HepG2 (cell line): ENCODE results near the gene CD200. TPM values are rescaled to one million over a fixed set of nuclear protein-coding genes. Genes with fewer than 3 reads are reported as not detected.
"Not testable (repeated sequence)": the region's sequence is repeated elsewhere in the genome, so short reads cannot be mapped to it uniquely, and the experiment has no call there.

Source experiments
- ATAC-seq: fragments of 200-7000 bp; cut with Tn5 transposase; 3 replicates; pipeline ENCODE4 v1.9.1; 2020; ENCODE audit warnings: mild to moderate bottlenecking, moderate library complexity
- BruUV-seq: library from RNA; stranded (reverse); fragments of 400-500 nt; replicated peaks from 2 replicates; lab custom pipeline; 2021; lab: Mats Ljungman, UMichigan
- CTCF ChIA-PET: fragments of 300-600 bp; formaldehyde crosslinking; extraction: SDS; loops from one replicate; lab custom pipeline; 2021; ENCODE audit warnings: low total read pairs, inconsistent platforms, low intra/inter-chr PET ratio; lab: Yijun Ruan, JAX
- POLR2A ChIA-PET: fragments of 350-600 bp; sonication (Branson Sonifier 250); formaldehyde crosslinking; loops from one replicate; lab custom pipeline; 2020; ENCODE audit warnings: antibody characterized with exemption, inconsistent platforms; lab: Yijun Ruan, JAX
- DNase-seq: peaks from one replicate; pipeline ENCODE4 v3.0.0-alpha.2; 2015; ENCODE audit warnings: low spot score
- FAIRE-seq: peaks from 3 replicates; lab custom pipeline; 2011; peaks lifted over from hg19 to GRCh38; lab: Jason Lieb, UNC
- H2AFZ ChIP-seq: one replicate; pipeline ENCODE4 v1.6.1; 2011; ENCODE audit warnings: low read length, inconsistent platforms
- H3K27ac ChIP-seq: fragments of 300-600 bp; 3 replicates; pipeline ENCODE4 v1.8.0; 2011; ENCODE audit warnings: mixed run types, mild to moderate bottlenecking, mixed read lengths, low read length, inconsistent platforms; ENCODE audit not compliant: insufficient read depth; ENCODE audit errors: extremely low read length
- H3K27me3 ChIP-seq, 2 experiments: fragments of 200-600 bp in 1 of 2; 2 replicates in 1 of 2; 3 replicates in 1 of 2; pipeline versions ENCODE4 v1.6.0 to v1.8.0; 2011; ENCODE audit warnings: low read length in 2 of 2, mild to moderate bottlenecking in 2 of 2, moderate library complexity in 2 of 2, inconsistent platforms in 1 of 2; ENCODE audit not compliant: insufficient read depth in 2 of 2, control insufficient read depth in 1 of 2
- H3K36me3 ChIP-seq, 2 experiments: fragments of 200-600 bp in 1 of 2; replicated peaks in 1 of 2; 2 replicates in 1 of 2; 3 replicates in 1 of 2; pipeline versions ENCODE4 v1.5.1 to v1.8.0; 2011; ENCODE audit warnings: low read length in 2 of 2, inconsistent platforms in 1 of 2; ENCODE audit not compliant: insufficient read depth in 2 of 2, control insufficient read depth in 1 of 2
- H3K4me1 ChIP-seq: 2 replicates; pipeline ENCODE4 v1.5.1; 2012; ENCODE audit warnings: low read length, inconsistent platforms; ENCODE audit not compliant: insufficient read depth
- H3K4me2 ChIP-seq: 2 replicates; pipeline ENCODE4 v1.6.0; 2011; ENCODE audit warnings: low read depth, low read length, inconsistent platforms
- H3K4me3 ChIP-seq, 3 experiments: fragments of 200-600 bp in 1 of 3; sonication (generic), shearing (Covaris generic) in 1 of 3; replicated peaks in 1 of 3; 2 replicates each; pipeline ENCODE4 v1.5.1; 2011 to 2016; ENCODE audit warnings: low read length in 3 of 3, inconsistent platforms in 2 of 3, low read depth in 2 of 3, mild to moderate bottlenecking in 2 of 3, control low read depth in 1 of 3, mixed read lengths in 1 of 3; ENCODE audit not compliant: insufficient read depth in 1 of 3
- H3K79me2 ChIP-seq: one replicate; pipeline ENCODE4 v1.6.1; 2011; ENCODE audit warnings: low read length, inconsistent platforms; ENCODE audit not compliant: insufficient read depth
- H3K9ac ChIP-seq: 2 replicates; pipeline ENCODE4 v1.6.0; 2011; ENCODE audit warnings: mild to moderate bottlenecking, low read depth, low read length, inconsistent platforms; ENCODE audit not compliant: insufficient read depth
- H3K9me3 ChIP-seq: 2 replicates; pipeline ENCODE4 v1.5.1; 2012; ENCODE audit warnings: mild to moderate bottlenecking, low read length
- H4K20me1 ChIP-seq: 2 replicates; pipeline ENCODE4 v1.6.0; 2011; ENCODE audit warnings: inconsistent platforms, mild to moderate bottlenecking, low read length, moderate library complexity; ENCODE audit not compliant: insufficient read depth
- CENPT ChIP-seq: sonication (generic); formaldehyde crosslinking; IDR thresholded peaks from 2 replicates; pipeline ENCODE4 v1.8.0; 2022; ENCODE audit warnings: low read depth, mild to moderate bottlenecking, moderate library complexity, missing genetic modification reagents
- FIP1L1 ChIP-seq: fragments of 200-400 bp; formaldehyde crosslinking; IDR thresholded peaks from 2 replicates; pipeline ENCODE4 v1.6.1; 2018; ENCODE audit warnings: low read depth, mild to moderate bottlenecking, low read length, moderate library complexity, borderline replicate concordance; ENCODE audit not compliant: insufficient read depth
- HOXD1 ChIP-seq: sonication (generic); formaldehyde crosslinking; IDR thresholded peaks from 2 replicates; pipeline ENCODE4 v1.5.0; 2020; ENCODE audit warnings: missing genetic modification reagents
- MEIS1 ChIP-seq: sonication (generic); formaldehyde crosslinking; IDR thresholded peaks from 2 replicates; pipeline ENCODE4 v1.9.0; 2021; ENCODE audit warnings: mild to moderate bottlenecking, missing genetic modification reagents, moderate library complexity, borderline replicate concordance
- ZFP37 ChIP-seq: sonication (generic); formaldehyde crosslinking; IDR thresholded peaks from 2 replicates; pipeline ENCODE4 v1.4.0; 2020; ENCODE audit warnings: missing genetic modification reagents, borderline replicate concordance
- ZKSCAN5 ChIP-seq: sonication (generic); formaldehyde crosslinking; IDR thresholded peaks from 2 replicates; pipeline ENCODE4 v1.5.1; 2020; ENCODE audit warnings: mild to moderate bottlenecking, missing genetic modification reagents
- ZNF563 ChIP-seq: sonication (generic); formaldehyde crosslinking; IDR thresholded peaks from 2 replicates; pipeline ENCODE4 v1.8.0; 2022; ENCODE audit warnings: mild to moderate bottlenecking, moderate library complexity, missing genetic modification reagents
- ZNF607 ChIP-seq: sonication (generic); formaldehyde crosslinking; IDR thresholded peaks from 2 replicates; pipeline ENCODE4 v1.5.1; 2020; ENCODE audit warnings: missing genetic modification reagents, mild to moderate bottlenecking, borderline replicate concordance
- ZNF770 ChIP-seq: sonication (generic); formaldehyde crosslinking; IDR thresholded peaks from 2 replicates; pipeline ENCODE4 v1.5.0; 2020; ENCODE audit warnings: mild to moderate bottlenecking, missing genetic modification reagents
- WGBS: methylation state at CpG from one replicate; pipeline ENCODE4 v1.1.6; 2017; ENCODE audit warnings: low lambda C conversion rate; 5-methylcytosine and 5-hydroxymethylcytosine counted together
- in situ Hi-C: cut with HindIII; loops from 2 replicates; pipeline ENCODE4 v1.10.0; 2017; ENCODE audit warnings: low pct_unique_long_range_greater_than_20kb; ENCODE audit not compliant: extremely low pct_ligation_motif_present
- intact Hi-C: fragments of 100-400 bp; cut with micrococcal nuclease; formaldehyde crosslinking; loops from one replicate; pipeline ENCODE4 v1.10.0; 2022; ENCODE audit not compliant: unreplicated experiment
- polyA plus RNA-seq, 8 experiments: library from polyadenylated mRNA; depleted of rRNA in 3 of 8; stranded (reverse) in 7 of 8; unstranded in 1 of 8; fragments of >200 nt; fragmentation: Illumina TruSeq in 4 of 8; extraction: Trizol in 4 of 8; gene quantifications; 2 replicates each; pipeline versions ENCODE4 v1.2.1 to v1.2.3, GENCODE V29; 2011 to 2016; ENCODE audit warnings: low read depth in 4 of 8, missing spikeins in 1 of 8, mixed read lengths in 1 of 8; ENCODE audit not compliant: insufficient read depth in 1 of 8
- total RNA-seq, 5 experiments: library from RNA; depleted of rRNA; stranded (reverse); fragments of >200 nt; fragmentation: Illumina TruSeq; extraction: Trizol; gene quantifications; 2 replicates each; pipeline ENCODE4 v1.2.3, GENCODE V29; 2016; ENCODE audit warnings: low read depth in 1 of 5

The CD200 gene
- total and polyA plus RNA-seq, 2 of the 13 experiments (the other 11 are each of a cell fraction or from before 2014, with no cell fraction given), result not detected

GRCh38 chr3:112403103-112403502 lies 70.1 kb downstream of the CD200 start (continued):
- TF ChIP-seq MEIS1 (CRISPR knock-in tag), result no peak

GRCh38 chr3:112404924-112405549 lies 72.1 kb downstream of the CD200 start:
- not testable (repeated sequence) for H4K20me1 ChIP-seq

GRCh38 chr3:112405845-112406244 lies 72.9 kb downstream of the CD200 start:
- POLR2A ChIA-PET, result no interaction called here
- 11% methylated on average over 4 of the region's 4 CpGs for WGBS
- intact Hi-C loops, result no loop called here
- no peak overlapping the region for H2AFZ ChIP-seq
- no peaks in the 10 kb centered on the region for H3K27me3 ChIP-seq
- FAIRE-seq (no peak), ATAC-seq (no peak), DNase-seq (no peak)
- H3K79me2 ChIP-seq, result no peaks in the 10 kb centered on the region
- no peaks in the 10 kb centered on the region for H3K36me3 ChIP-seq
- H3K4me2 ChIP-seq, result no peak overlapping the region
- no peaks in the 10 kb centered on the region for H3K9me3 ChIP-seq
- in situ Hi-C loops, result no loop called here
- no peak overlapping the region for H3K27ac ChIP-seq
- H3K9ac ChIP-seq, result no peak overlapping the region
- TF ChIP-seq ZNF770 (CRISPR knock-in tag) (no peak), ZNF607 (CRISPR knock-in tag) (no peak), HOXD1 (CRISPR knock-in tag) (no peak), ZNF563 (no peak), CENPT (CRISPR knock-in tag) (no peak), ZFP37 (CRISPR knock-in tag) (no peak), ZKSCAN5 (CRISPR knock-in tag) (no peak), FIP1L1 (no peak)
- no peaks in the 10 kb centered on the region for H4K20me1 ChIP-seq
- H3K4me3 ChIP-seq, result no peak overlapping the region
- CTCF ChIA-PET, result no interaction called here
- BruUV-seq, result no TSS peak
- H3K4me1 ChIP-seq, result no peaks in the 10 kb centered on the region

More at GRCh38 chr3:112404924-112405549, 72.1 kb downstream of the CD200 start:
- H3K79me2 ChIP-seq, H3K9me3 ChIP-seq, in situ Hi-C loops, H3K4me2 ChIP-seq, FAIRE-seq, H3K4me3 ChIP-seq, H3K36me3 ChIP-seq, DNase-seq, intact Hi-C loops, ATAC-seq, BruUV-seq, H3K4me1 ChIP-seq, POLR2A ChIA-PET, CTCF ChIA-PET, H2AFZ ChIP-seq, H3K9ac ChIP-seq, H3K27ac ChIP-seq, H3K27me3 ChIP-seq: not testable (repeated sequence)
- 44% methylated on average over 5 of the region's 5 CpGs for WGBS
